Vagina (tissue), 2 donors: ENCODE results near the gene ANKRD35.

Experiments used
- CTCF ChIP-seq, 3 experiments: fragments of 450-650 bp in 2 of 3; fragments of 200-600 bp in 1 of 3; sonication (generic) in 1 of 3; IDR thresholded peaks; one replicate each; pipeline ENCODE4 v1.5.1; 2017 to 2019; ENCODE audit warnings: antibody characterized with exemption in 3 of 3, mild to moderate bottlenecking in 2 of 3, moderate library complexity in 2 of 3
- POLR2A ChIP-seq, 2 donors: fragments of 450-650 bp; IDR thresholded peaks; one replicate each; pipeline ENCODE4 v1.6.1; 2017; ENCODE audit warnings: antibody characterized with exemption in 2 of 2, mild to moderate bottlenecking in 2 of 2, moderate library complexity in 2 of 2
- POLR2AphosphoS5 ChIP-seq, 2 donors: sonication (generic); formaldehyde crosslinking; IDR thresholded peaks; one replicate each; pipeline ENCODE4 v1.9.0; 2017; ENCODE audit warnings: antibody characterized with exemption in 2 of 2, mild to moderate bottlenecking in 2 of 2, low read depth in 1 of 2; ENCODE audit not compliant: insufficient read depth in 1 of 2

- TF ChIP-seq CTCF (IDR thresholded peaks at IDR 0.05) (no peak), POLR2AphosphoS5 (IDR thresholded peaks at IDR 0.05; ENCODE audit: insufficient read depth in 1 of 2, low read depth in 1 of 2) (no peak), POLR2A (IDR thresholded peaks at IDR 0.05) (no peak)
These were observed 59.6 kb downstream of the ANKRD35 start for GRCh38 chr1:145826030-145826429.
